SK-N-SH (cell line): ENCODE results near the gene YWHAH. TPM values are rescaled to one million over a fixed set of nuclear protein-coding genes. Genes with fewer than 3 reads are reported as not detected.

Experiments
- CTCF ChIA-PET: fragments of 300-600, 350-600 bp; formaldehyde crosslinking; extraction: SDS; loops from one replicate; lab custom pipeline; 2021; lab: Yijun Ruan, JAX
- POLR2A ChIA-PET: fragments of 350-600 bp; sonication (Branson Sonifier 250); formaldehyde crosslinking; extraction: SDS; loops from one replicate; lab custom pipeline; 2020; ENCODE audit warnings: antibody characterized with exemption, inconsistent platforms; lab: Yijun Ruan, JAX
- DNase-seq: peaks from one replicate; pipeline ENCODE4 v3.0.0; 2012
- H2AFZ ChIP-seq: fragments of 200-600 bp; sonication (generic); 2 replicates; pipeline ENCODE4 v1.8.1; 2016; ENCODE audit warnings: antibody characterized with exemption, mild to moderate bottlenecking, low read depth
- H3F3A ChIP-seq: fragments of 200-600 bp; sonication (generic); replicated peaks from 2 replicates; pipeline ENCODE3; 2016; ENCODE audit warnings: antibody characterized with exemption, mild to moderate bottlenecking; ENCODE audit not compliant: insufficient read depth
- H3K27ac ChIP-seq, 2 experiments: fragments of 200-500 bp in 1 of 2; fragments of 200-600 bp in 1 of 2; sonication (Bioruptor generic) in 1 of 2; sonication (generic), shearing (Covaris generic) in 1 of 2; 2 replicates each; pipeline versions ENCODE4 v1.5.1 to v1.6.1; 2014 to 2016; ENCODE audit warnings: low read depth in 2 of 2, inconsistent platforms in 1 of 2, low read length in 1 of 2, mild to moderate bottlenecking in 1 of 2, mixed read lengths in 1 of 2
- H3K27me3 ChIP-seq: fragments of 200-600 bp; sonication (generic), shearing (Covaris generic); 2 replicates; pipeline ENCODE4 v1.6.1; 2016; ENCODE audit warnings: mixed run types; ENCODE audit not compliant: insufficient read depth
- H3K36me3 ChIP-seq, 2 experiments: fragments of 200-500 bp in 1 of 2; fragments of 200-600 bp in 1 of 2; sonication (Bioruptor generic) in 1 of 2; sonication (generic) in 1 of 2; replicated peaks in 1 of 2; 2 replicates each; pipeline versions ENCODE3 to v1.5.1; 2014 to 2016; ENCODE audit warnings: low read length in 1 of 2, mild to moderate bottlenecking in 1 of 2; ENCODE audit not compliant: insufficient read depth in 2 of 2, control insufficient read depth in 1 of 2
- H3K4me1 ChIP-seq, 2 experiments: fragments of 200-500 bp in 1 of 2; fragments of 200-600 bp in 1 of 2; sonication (Bioruptor generic) in 1 of 2; sonication (generic), shearing (Covaris generic) in 1 of 2; 2 replicates each; pipeline versions ENCODE4 v1.5.1 to v1.6.1; 2014 to 2016; ENCODE audit warnings: low read depth in 1 of 2, low read length in 1 of 2, mixed run types in 1 of 2; ENCODE audit not compliant: insufficient read depth in 2 of 2, control insufficient read depth in 1 of 2
- H3K4me2 ChIP-seq: fragments of 200-600 bp; sonication (generic), shearing (Covaris generic); 2 replicates; pipeline ENCODE4 v1.6.1; 2017; ENCODE audit warnings: mixed run types
- H3K4me3 ChIP-seq, 2 experiments: fragments of 200-500 bp in 1 of 2; fragments of 200-600 bp in 1 of 2; sonication (Bioruptor generic) in 1 of 2; sonication (generic), shearing (Covaris generic) in 1 of 2; 2 replicates each; pipeline versions ENCODE4 v1.5.1 to v1.8.1; 2014 to 2016; ENCODE audit warnings: low read depth in 2 of 2, inconsistent platforms in 1 of 2, low read length in 1 of 2, mild to moderate bottlenecking in 1 of 2, mixed read lengths in 1 of 2, moderate library complexity in 1 of 2
- H3K79me2 ChIP-seq: fragments of 200-600 bp; sonication (generic); 2 replicates; pipeline ENCODE4 v1.8.1; 2017; ENCODE audit warnings: mild to moderate bottlenecking; ENCODE audit not compliant: insufficient read depth
- H3K9ac ChIP-seq: fragments of 200-600 bp; sonication (generic); 2 replicates; pipeline ENCODE4 v1.6.1; 2017; ENCODE audit warnings: mixed run types
- H3K9me2 ChIP-seq: fragments of 200-600 bp; sonication (generic); 2 replicates; pipeline ENCODE4 v1.6.1; 2017; ENCODE audit warnings: mixed run types
- H3K9me3 ChIP-seq: fragments of 200-600 bp; sonication (generic); 2 replicates; pipeline ENCODE4 v1.6.1; 2017; ENCODE audit warnings: mixed run types, mild to moderate bottlenecking, moderate library complexity
- H4K20me1 ChIP-seq: fragments of 200-600 bp; sonication (generic); 2 replicates; pipeline ENCODE4 v1.6.1; 2017; ENCODE audit warnings: mild to moderate bottlenecking, mixed run types; ENCODE audit not compliant: insufficient read depth
- ELF1 ChIP-seq: IDR thresholded peaks from 2 replicates; pipeline ENCODE4 v1.4.0; 2012
- EP300 ChIP-seq, 2 experiments: IDR thresholded peaks; 2 replicates each; pipeline versions ENCODE4 v1.4.0 to v1.6.1; 2012; ENCODE audit warnings: borderline replicate concordance in 1 of 2, low read depth in 1 of 2, low read length in 1 of 2
- FOSL2 ChIP-seq: IDR thresholded peaks from 2 replicates; pipeline ENCODE4 v1.4.0; 2012; ENCODE audit warnings: low read depth, mild to moderate bottlenecking, moderate library complexity, borderline replicate concordance
- FOXJ3 ChIP-seq: sonication (generic); formaldehyde crosslinking; IDR thresholded peaks from 2 replicates; pipeline ENCODE4 v1.5.1; 2020; ENCODE audit warnings: mild to moderate bottlenecking, missing genetic modification reagents
- MEF2A ChIP-seq: IDR thresholded peaks from 2 replicates; pipeline ENCODE4 v1.4.0; 2012; ENCODE audit warnings: low read depth, borderline replicate concordance
- NFIC ChIP-seq: IDR thresholded peaks from 2 replicates; pipeline ENCODE4 v1.4.0; 2012; ENCODE audit warnings: borderline replicate concordance
- POLR2AphosphoS5 ChIP-seq: IDR thresholded peaks from 2 replicates; pipeline ENCODE4 v1.6.1; 2012; ENCODE audit warnings: low read depth, low read length
- RAD21 ChIP-seq: IDR thresholded peaks from 2 replicates; pipeline ENCODE4 v1.6.1; 2012; ENCODE audit warnings: mild to moderate bottlenecking, low read length
- TAF1 ChIP-seq: IDR thresholded peaks from 2 replicates; pipeline ENCODE4 v1.6.1; 2012; ENCODE audit warnings: low read depth, mild to moderate bottlenecking, low read length, moderate library complexity, borderline replicate concordance
- TCF12 ChIP-seq: IDR thresholded peaks from 2 replicates; pipeline ENCODE4 v1.4.0; 2012
- TEAD4 ChIP-seq: IDR thresholded peaks from 2 replicates; pipeline ENCODE4 v1.4.0; 2012; ENCODE audit warnings: mild to moderate bottlenecking, borderline replicate concordance; ENCODE audit not compliant: insufficient read depth
- WGBS: methylation state at CpG from one replicate; pipeline ENCODE4 v1.1.6; 2017; ENCODE audit warnings: low lambda C conversion rate; 5-methylcytosine and 5-hydroxymethylcytosine counted together
- polyA plus RNA-seq, 3 experiments: library from polyadenylated mRNA; depleted of rRNA; stranded (reverse); fragments of >200 nt; gene quantifications; 2 replicates each; pipeline ENCODE4 v1.2.3, GENCODE V29; 2012
- TF ChIP-seq, protein P1 (sequence below): IDR thresholded peaks from 2 replicates; pipeline ENCODE4; 2012
- TF ChIP-seq, protein P2 (sequence below): IDR thresholded peaks from 2 replicates; pipeline ENCODE4 v1.4.0; 2012; ENCODE audit warnings: low read depth, borderline replicate concordance
- TF ChIP-seq, protein P3 (sequence below): fragments of 200-600 bp; sonication (generic); IDR thresholded peaks from 2 replicates; pipeline ENCODE4 v1.6.1; 2017; ENCODE audit warnings: antibody characterized with exemption, mild to moderate bottlenecking, moderate library complexity
- TF ChIP-seq, protein P4 (sequence below): IDR thresholded peaks from 2 replicates; pipeline ENCODE4 v1.4.0; 2012; ENCODE audit warnings: low read depth
- TF ChIP-seq, protein P5 (sequence below): IDR thresholded peaks from 2 replicates; pipeline ENCODE4 v1.6.1; 2012; ENCODE audit warnings: mild to moderate bottlenecking, low read depth, low read length, moderate library complexity

The YWHAH gene
- polyA plus RNA-seq, 1 of the 3 experiments (the other 2 are of a cell fraction): 102 TPM

DNA sequence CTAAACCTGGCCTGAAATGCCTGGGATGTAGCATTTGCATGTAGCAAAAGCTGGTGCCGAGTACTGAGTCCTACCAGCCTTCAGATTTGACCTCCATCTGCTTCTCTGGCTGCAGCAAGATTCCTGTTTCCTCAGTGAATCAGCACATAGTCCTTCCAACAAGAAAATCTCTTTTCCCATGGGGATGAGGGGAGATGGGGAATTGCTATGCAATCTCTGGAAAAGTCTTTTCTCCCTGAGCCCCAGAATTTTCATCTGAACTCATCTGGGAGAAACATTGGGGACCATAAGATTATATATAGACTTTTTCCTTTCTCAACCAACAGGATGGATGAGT, 32.0 kb upstream of the YWHAH start:
- ChIA-PET POLR2A (no interaction called here), CTCF (no interaction called here)
- H3K4me1 ChIP-seq: no peaks in the 10 kb centered on the region
- H4K20me1 ChIP-seq: no peaks in the 10 kb centered on the region
- no peak overlapping the region for H3K4me2 ChIP-seq
- DNase-seq: no peak
- WGBS: 100% methylated on average over 1 of the region's 1 CpG
- no peaks in the 10 kb centered on the region for H3K9me2 ChIP-seq
- H3K36me3 ChIP-seq: peaks cover 0 to 2% of the 10 kb centered on the region in 2 experiments
- no peak overlapping the region for H3K9ac ChIP-seq
- no peak overlapping the region for H3K4me3 ChIP-seq
- TF ChIP-seq TEAD4 (no peak), FOSL2 (no peak), ELF1 (no peak)
- no peak overlapping the region for H2AFZ ChIP-seq
- H3K79me2 ChIP-seq: no peaks in the 10 kb centered on the region
- H3K27me3 ChIP-seq: no peaks in the 10 kb centered on the region
- H3K27ac ChIP-seq: no peak overlapping the region
- no peaks in the 10 kb centered on the region for H3F3A ChIP-seq
- no peaks in the 10 kb centered on the region for H3K9me3 ChIP-seq

DNA sequence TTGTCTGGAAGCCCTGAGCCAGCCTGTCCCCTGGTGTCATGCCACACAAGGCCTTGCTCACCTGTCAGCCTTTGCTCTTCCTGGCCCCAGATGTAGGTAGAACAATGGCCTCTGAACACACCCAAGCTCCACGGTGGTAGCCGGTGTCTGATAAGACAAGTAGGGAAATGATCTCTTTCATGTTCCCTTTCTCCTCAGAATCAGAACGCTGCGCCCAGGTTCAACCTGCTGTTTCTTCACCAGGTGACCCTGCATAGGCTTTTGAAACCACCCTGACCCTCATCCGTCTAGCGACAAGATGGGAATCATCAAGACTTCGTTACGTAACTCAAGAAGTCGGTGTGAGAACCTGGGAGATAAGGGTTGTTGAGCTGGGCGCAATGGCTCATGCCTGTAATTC, 28.7 kb upstream of the YWHAH start:
- Histone ChIP-seq H3K9ac (no peak overlapping the region), H2AFZ (no peak overlapping the region), H3K27ac (no peak overlapping the region), H3K79me2 (no peaks in the 10 kb centered on the region), H3K9me2 (no peaks in the 10 kb centered on the region), H4K20me1 (no peaks in the 10 kb centered on the region), H3K4me3 (no peak overlapping the region), H3K4me1 (peaks cover 0 to 9% of the 10 kb centered on the region in 2 experiments; a peak in 1 of 4 replicates), H3K4me2 (no peak overlapping the region), H3K36me3 (no peaks in the 10 kb centered on the region), H3K27me3 (no peaks in the 10 kb centered on the region), H3K9me3 (no peaks in the 10 kb centered on the region), H3F3A (no peaks in the 10 kb centered on the region)
- ChIA-PET POLR2A (no interaction called here), CTCF (no interaction called here)
- 94% methylated on average over 10 of the region's 10 CpGs for WGBS
- no peak for DNase-seq
- TF ChIP-seq TCF12 (no peak), NFIC (no peak), EP300 (IDR thresholded peaks at IDR 0.05; ENCODE audit: borderline replicate concordance in 1 of 2, low read depth in 1 of 2, low read length in 1 of 2) (no peak), POLR2AphosphoS5 (no peak), FOXJ3 (no peak), TAF1 (no peak), MEF2A (no peak), RAD21 (no peak)
- TF ChIP-seq, protein P1, sequence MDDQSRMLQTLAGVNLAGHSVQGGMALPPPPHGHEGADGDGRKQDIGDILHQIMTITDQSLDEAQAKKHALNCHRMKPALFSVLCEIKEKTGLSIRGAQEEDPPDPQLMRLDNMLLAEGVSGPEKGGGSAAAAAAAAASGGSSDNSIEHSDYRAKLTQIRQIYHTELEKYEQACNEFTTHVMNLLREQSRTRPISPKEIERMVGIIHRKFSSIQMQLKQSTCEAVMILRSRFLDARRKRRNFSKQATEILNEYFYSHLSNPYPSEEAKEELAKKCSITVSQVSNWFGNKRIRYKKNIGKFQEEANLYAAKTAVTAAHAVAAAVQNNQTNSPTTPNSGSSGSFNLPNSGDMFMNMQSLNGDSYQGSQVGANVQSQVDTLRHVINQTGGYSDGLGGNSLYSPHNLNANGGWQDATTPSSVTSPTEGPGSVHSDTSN: no peak
- TF ChIP-seq, protein P2, sequence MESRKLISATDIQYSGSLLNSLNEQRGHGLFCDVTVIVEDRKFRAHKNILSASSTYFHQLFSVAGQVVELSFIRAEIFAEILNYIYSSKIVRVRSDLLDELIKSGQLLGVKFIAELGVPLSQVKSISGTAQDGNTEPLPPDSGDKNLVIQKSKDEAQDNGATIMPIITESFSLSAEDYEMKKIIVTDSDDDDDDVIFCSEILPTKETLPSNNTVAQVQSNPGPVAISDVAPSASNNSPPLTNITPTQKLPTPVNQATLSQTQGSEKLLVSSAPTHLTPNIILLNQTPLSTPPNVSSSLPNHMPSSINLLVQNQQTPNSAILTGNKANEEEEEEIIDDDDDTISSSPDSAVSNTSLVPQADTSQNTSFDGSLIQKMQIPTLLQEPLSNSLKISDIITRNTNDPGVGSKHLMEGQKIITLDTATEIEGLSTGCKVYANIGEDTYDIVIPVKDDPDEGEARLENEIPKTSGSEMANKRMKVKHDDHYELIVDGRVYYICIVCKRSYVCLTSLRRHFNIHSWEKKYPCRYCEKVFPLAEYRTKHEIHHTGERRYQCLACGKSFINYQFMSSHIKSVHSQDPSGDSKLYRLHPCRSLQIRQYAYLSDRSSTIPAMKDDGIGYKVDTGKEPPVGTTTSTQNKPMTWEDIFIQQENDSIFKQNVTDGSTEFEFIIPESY: no peak
- TF ChIP-seq, protein P3, sequence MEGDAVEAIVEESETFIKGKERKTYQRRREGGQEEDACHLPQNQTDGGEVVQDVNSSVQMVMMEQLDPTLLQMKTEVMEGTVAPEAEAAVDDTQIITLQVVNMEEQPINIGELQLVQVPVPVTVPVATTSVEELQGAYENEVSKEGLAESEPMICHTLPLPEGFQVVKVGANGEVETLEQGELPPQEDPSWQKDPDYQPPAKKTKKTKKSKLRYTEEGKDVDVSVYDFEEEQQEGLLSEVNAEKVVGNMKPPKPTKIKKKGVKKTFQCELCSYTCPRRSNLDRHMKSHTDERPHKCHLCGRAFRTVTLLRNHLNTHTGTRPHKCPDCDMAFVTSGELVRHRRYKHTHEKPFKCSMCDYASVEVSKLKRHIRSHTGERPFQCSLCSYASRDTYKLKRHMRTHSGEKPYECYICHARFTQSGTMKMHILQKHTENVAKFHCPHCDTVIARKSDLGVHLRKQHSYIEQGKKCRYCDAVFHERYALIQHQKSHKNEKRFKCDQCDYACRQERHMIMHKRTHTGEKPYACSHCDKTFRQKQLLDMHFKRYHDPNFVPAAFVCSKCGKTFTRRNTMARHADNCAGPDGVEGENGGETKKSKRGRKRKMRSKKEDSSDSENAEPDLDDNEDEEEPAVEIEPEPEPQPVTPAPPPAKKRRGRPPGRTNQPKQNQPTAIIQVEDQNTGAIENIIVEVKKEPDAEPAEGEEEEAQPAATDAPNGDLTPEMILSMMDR: no peak
- TF ChIP-seq, protein P4, sequence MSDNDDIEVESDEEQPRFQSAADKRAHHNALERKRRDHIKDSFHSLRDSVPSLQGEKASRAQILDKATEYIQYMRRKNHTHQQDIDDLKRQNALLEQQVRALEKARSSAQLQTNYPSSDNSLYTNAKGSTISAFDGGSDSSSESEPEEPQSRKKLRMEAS: no peak
- TF ChIP-seq, protein P5, sequence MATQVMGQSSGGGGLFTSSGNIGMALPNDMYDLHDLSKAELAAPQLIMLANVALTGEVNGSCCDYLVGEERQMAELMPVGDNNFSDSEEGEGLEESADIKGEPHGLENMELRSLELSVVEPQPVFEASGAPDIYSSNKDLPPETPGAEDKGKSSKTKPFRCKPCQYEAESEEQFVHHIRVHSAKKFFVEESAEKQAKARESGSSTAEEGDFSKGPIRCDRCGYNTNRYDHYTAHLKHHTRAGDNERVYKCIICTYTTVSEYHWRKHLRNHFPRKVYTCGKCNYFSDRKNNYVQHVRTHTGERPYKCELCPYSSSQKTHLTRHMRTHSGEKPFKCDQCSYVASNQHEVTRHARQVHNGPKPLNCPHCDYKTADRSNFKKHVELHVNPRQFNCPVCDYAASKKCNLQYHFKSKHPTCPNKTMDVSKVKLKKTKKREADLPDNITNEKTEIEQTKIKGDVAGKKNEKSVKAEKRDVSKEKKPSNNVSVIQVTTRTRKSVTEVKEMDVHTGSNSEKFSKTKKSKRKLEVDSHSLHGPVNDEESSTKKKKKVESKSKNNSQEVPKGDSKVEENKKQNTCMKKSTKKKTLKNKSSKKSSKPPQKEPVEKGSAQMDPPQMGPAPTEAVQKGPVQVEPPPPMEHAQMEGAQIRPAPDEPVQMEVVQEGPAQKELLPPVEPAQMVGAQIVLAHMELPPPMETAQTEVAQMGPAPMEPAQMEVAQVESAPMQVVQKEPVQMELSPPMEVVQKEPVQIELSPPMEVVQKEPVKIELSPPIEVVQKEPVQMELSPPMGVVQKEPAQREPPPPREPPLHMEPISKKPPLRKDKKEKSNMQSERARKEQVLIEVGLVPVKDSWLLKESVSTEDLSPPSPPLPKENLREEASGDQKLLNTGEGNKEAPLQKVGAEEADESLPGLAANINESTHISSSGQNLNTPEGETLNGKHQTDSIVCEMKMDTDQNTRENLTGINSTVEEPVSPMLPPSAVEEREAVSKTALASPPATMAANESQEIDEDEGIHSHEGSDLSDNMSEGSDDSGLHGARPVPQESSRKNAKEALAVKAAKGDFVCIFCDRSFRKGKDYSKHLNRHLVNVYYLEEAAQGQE: no peak
